Astrocyte (in vitro differentiated cells and primary cell): Measurements from ENCODE around the gene DEPDC1B.

Experiments used
- CTCF ChIP-seq: IDR thresholded peaks from 2 replicates; pipeline ENCODE4 v1.5.1; 2011; ENCODE audit warnings: low read depth, mild to moderate bottlenecking, inconsistent platforms, low read length, moderate library complexity; ENCODE audit not compliant: insufficient read depth
- EZH2 ChIP-seq: IDR thresholded peaks from 2 replicates; pipeline ENCODE4 v1.6.1; 2012; ENCODE audit warnings: mild to moderate bottlenecking, low read length, inconsistent platforms; ENCODE audit not compliant: insufficient read depth

GRCh38 chr5:60743511-60744314 is 43.7 kb upstream of the DEPDC1B start:
- no peak for TF ChIP-seq CTCF
- no peak for TF ChIP-seq EZH2
